Neuronal stem cell (in vitro differentiated cells): ENCODE results near the gene FSD1L.

Experiments
- DNase-seq: peaks from one replicate; pipeline ENCODE4 v3.0.0-alpha.2; 2013; ENCODE audit warnings: low spot score
- H2AFZ ChIP-seq: one replicate; pipeline ENCODE4 v1.6.1; 2013; ENCODE audit warnings: mild to moderate bottlenecking, low read length, inconsistent platforms
- H2AK5ac ChIP-seq: 2 replicates; pipeline ENCODE4 v1.6.1; 2013; ENCODE audit warnings: low read depth, mild to moderate bottlenecking, inconsistent platforms, low read length, moderate library complexity, mixed read lengths
- H2BK120ac ChIP-seq: 2 replicates; pipeline ENCODE4 v1.6.1; 2013; ENCODE audit warnings: low read depth, mild to moderate bottlenecking, inconsistent platforms, low read length, moderate library complexity, mixed read lengths
- H2BK12ac ChIP-seq: one replicate; pipeline ENCODE4 v1.6.1; 2013; ENCODE audit warnings: low read length, inconsistent platforms
- H2BK15ac ChIP-seq: 2 replicates; pipeline ENCODE4 v1.6.1; 2013; ENCODE audit warnings: mild to moderate bottlenecking, low read length, inconsistent platforms, mixed read lengths
- H2BK5ac ChIP-seq: one replicate; pipeline ENCODE4 v1.6.1; 2013; ENCODE audit warnings: inconsistent platforms, mild to moderate bottlenecking, low read length, moderate library complexity
- H3K14ac ChIP-seq: one replicate; pipeline ENCODE4 v1.6.1; 2013; ENCODE audit warnings: low read length, inconsistent platforms
- H3K18ac ChIP-seq: 2 replicates; pipeline ENCODE4 v1.6.1; 2013; ENCODE audit warnings: low read length, inconsistent platforms
- H3K23ac ChIP-seq: 2 replicates; pipeline ENCODE4 v1.6.1; 2013; ENCODE audit warnings: low read depth, mild to moderate bottlenecking, mixed read lengths, low read length, inconsistent platforms; ENCODE audit not compliant: poor library complexity
- H3K27ac ChIP-seq: replicated peaks from 3 replicates; pipeline ENCODE4 v1.5.1; 2013; ENCODE audit warnings: low read length, inconsistent platforms
- H3K27me3 ChIP-seq, 3 experiments: 2 replicates each; pipeline ENCODE4 v1.6.1; 2013; ENCODE audit warnings: low read length in 3 of 3, mild to moderate bottlenecking in 2 of 3, inconsistent platforms in 1 of 3, low read depth in 1 of 3, mixed read lengths in 1 of 3, moderate library complexity in 1 of 3; ENCODE audit not compliant: control insufficient read depth in 3 of 3, insufficient read depth in 3 of 3
- H3K36me3 ChIP-seq, 2 donors: replicated peaks in 1 of 2; 2 replicates each; pipeline ENCODE4 v1.6.1; 2013; ENCODE audit warnings: low read length in 2 of 2; ENCODE audit not compliant: control insufficient read depth in 2 of 2, insufficient read depth in 2 of 2
- H3K4ac ChIP-seq: 2 replicates; pipeline ENCODE4 v1.6.1; 2013; ENCODE audit warnings: inconsistent platforms, mild to moderate bottlenecking, low read length, moderate library complexity
- H3K4me1 ChIP-seq, 2 donors: 1 replicate in 1 of 2; 2 replicates in 1 of 2; pipeline ENCODE4 v1.6.1; 2013; ENCODE audit warnings: low read length in 2 of 2, low read depth in 1 of 2; ENCODE audit not compliant: control insufficient read depth in 2 of 2, insufficient read depth in 1 of 2
- H3K4me2 ChIP-seq: one replicate; pipeline ENCODE4 v1.6.1; 2013; ENCODE audit warnings: mild to moderate bottlenecking, low read length, inconsistent platforms; ENCODE audit not compliant: insufficient read depth, poor library complexity, severe bottlenecking
- H3K4me3 ChIP-seq, 2 donors: 2 replicates each; pipeline ENCODE4 v1.5.1; 2013; ENCODE audit warnings: low read length in 2 of 2, mild to moderate bottlenecking in 2 of 2, inconsistent platforms in 1 of 2, moderate library complexity in 1 of 2
- H3K79me1 ChIP-seq: one replicate; pipeline ENCODE4 v1.6.1; 2013; ENCODE audit warnings: low read depth, mild to moderate bottlenecking, inconsistent platforms, low read length, moderate library complexity
- H3K9ac ChIP-seq: one replicate; pipeline ENCODE4 v1.6.1; 2013; ENCODE audit warnings: mild to moderate bottlenecking, low read depth, low read length, inconsistent platforms; ENCODE audit not compliant: poor library complexity
- H3K9me3 ChIP-seq, 2 donors: replicated peaks in 1 of 2; 2 replicates each; pipeline versions ENCODE3 to v1.6.1; 2013; ENCODE audit warnings: low read length in 2 of 2, mild to moderate bottlenecking in 2 of 2, inconsistent platforms in 1 of 2, low read depth in 1 of 2, mixed read lengths in 1 of 2, moderate library complexity in 1 of 2; ENCODE audit not compliant: control insufficient read depth in 2 of 2, insufficient read depth in 1 of 2
- H4K8ac ChIP-seq: one replicate; pipeline ENCODE4 v1.6.1; 2013; ENCODE audit warnings: low read depth, mild to moderate bottlenecking, inconsistent platforms, low read length, moderate library complexity
- H4K91ac ChIP-seq: one replicate; pipeline ENCODE4 v1.6.1; 2013; ENCODE audit warnings: low read length, low read depth, mild to moderate bottlenecking, inconsistent platforms; ENCODE audit not compliant: poor library complexity
- whole genome bisulfite sequencing, 2 donors: extraction: QIAGEN DNeasy Blood & Tissue Kit; methylation state at CpG; one replicate each; pipeline ENCODE4 v1.1.7; 2013; ENCODE audit warnings: missing lambda C conversion rate in 2 of 2, mixed read lengths in 1 of 2; ENCODE audit not compliant: insufficient read length in 2 of 2, insufficient replicate concordance in 1 of 2; ENCODE audit errors: extremely low coverage in 2 of 2; 5-methylcytosine and 5-hydroxymethylcytosine counted together

FSD1L gene

GRCh38 chr9:105468875-105469274 lies 21.0 kb downstream of the FSD1L start:
- Histone ChIP-seq H2BK120ac (no peak overlapping the region), H3K79me1 (no peaks in the 10 kb centered on the region), H2AFZ (no peak overlapping the region), H3K9me3 (peaks cover 0 to 42% of the 10 kb centered on the region in 2 donors), H4K8ac (no peak overlapping the region), H2BK15ac (no peak overlapping the region), H3K27ac (no peak overlapping the region), H3K18ac (no peak overlapping the region), H2BK12ac (no peak overlapping the region), H3K27me3 (no peaks in the 10 kb centered on the region), H3K4me2 (no peak overlapping the region), H3K4me3 (no peak overlapping the region), H3K23ac (no peak overlapping the region), H2BK5ac (no peak overlapping the region), H3K36me3 (peaks cover 15 to 91% of the 10 kb centered on the region in 2 donors), H3K9ac (no peak overlapping the region), H3K14ac (no peak overlapping the region), H3K4me1 (no peaks in the 10 kb centered on the region), H3K4ac (no peak overlapping the region), H4K91ac (no peak overlapping the region), H2AK5ac (no peak overlapping the region)
- no CpG with 5 or more reads among the region's 1 CpG for WGBS, 2 donors
- no peak for DNase-seq

- Histone ChIP-seq H2AFZ (no peak overlapping the region), H3K14ac (no peak overlapping the region), H3K9me3 (peaks cover 0 to 20% of the 10 kb centered on the region in 2 donors), H3K79me1 (no peaks in the 10 kb centered on the region), H3K23ac (no peak overlapping the region), H2BK120ac (no peak overlapping the region), H2BK15ac (no peak overlapping the region), H2BK12ac (no peak overlapping the region), H3K9ac (no peak overlapping the region), H3K36me3 (peaks cover 9 to 64% of the 10 kb centered on the region in 2 donors), H2AK5ac (no peak overlapping the region), H3K4me2 (no peak overlapping the region), H3K4me3 (no peak overlapping the region), H3K27me3 (no peaks in the 10 kb centered on the region), H3K18ac (no peak overlapping the region), H2BK5ac (no peak overlapping the region), H3K4ac (no peak overlapping the region), H4K91ac (no peak overlapping the region), H3K27ac (no peak overlapping the region), H3K4me1 (no peaks in the 10 kb centered on the region), H4K8ac (no peak overlapping the region)
- no peak for DNase-seq
- no CpG with 5 or more reads among the region's 2 CpGs for WGBS, 2 donors
Measured at GRCh38 chr9:105473221-105473620, 25.4 kb downstream of the FSD1L start.

GRCh38 chr9:105475302-105475701 lies 27.5 kb downstream of the FSD1L start:
- no peak overlapping the region for H2BK15ac ChIP-seq
- no peak overlapping the region for H3K18ac ChIP-seq
- H4K91ac ChIP-seq, result no peak overlapping the region
- H3K9me3 ChIP-seq, result peaks cover 0 to 4% of the 10 kb centered on the region in 2 donors
- H2BK5ac ChIP-seq, result no peak overlapping the region
- no peak overlapping the region for H3K14ac ChIP-seq
- H2BK12ac ChIP-seq, result no peak overlapping the region
- no peak overlapping the region for H3K23ac ChIP-seq
- peaks cover 6 to 48% of the 10 kb centered on the region in 2 donors for H3K36me3 ChIP-seq
- H2AFZ ChIP-seq, result no peak overlapping the region
- no peaks in the 10 kb centered on the region for H3K79me1 ChIP-seq
- no CpG with 5 or more reads among the region's 2 CpGs for WGBS, 2 donors
- no peak for DNase-seq
- no peak overlapping the region for H2AK5ac ChIP-seq
- no peaks in the 10 kb centered on the region for H3K4me1 ChIP-seq
- H3K27ac ChIP-seq, result no peak overlapping the region
- H3K4me3 ChIP-seq, result no peak overlapping the region
- H3K9ac ChIP-seq, result no peak overlapping the region
- no peak overlapping the region for H2BK120ac ChIP-seq
- no peak overlapping the region for H4K8ac ChIP-seq
- H3K4ac ChIP-seq, result no peak overlapping the region
- no peak overlapping the region for H3K4me2 ChIP-seq
- H3K27me3 ChIP-seq, result no peaks in the 10 kb centered on the region

- peaks cover 0 to 1% of the 10 kb centered on the region in 2 donors for H3K9me3 ChIP-seq
- H2BK5ac ChIP-seq, result no peak overlapping the region
- H4K91ac ChIP-seq, result no peak overlapping the region
- H3K4ac ChIP-seq, result no peak overlapping the region
- H3K4me2 ChIP-seq, result no peak overlapping the region
- H4K8ac ChIP-seq, result no peak overlapping the region
- no peaks in the 10 kb centered on the region for H3K79me1 ChIP-seq
- no peak overlapping the region for H3K4me3 ChIP-seq
- no peak overlapping the region for H2BK15ac ChIP-seq
- no peak overlapping the region for H2AK5ac ChIP-seq
- H3K27ac ChIP-seq, result no peak overlapping the region
- no peaks in the 10 kb centered on the region for H3K27me3 ChIP-seq
- H2BK12ac ChIP-seq, result no peak overlapping the region
- no peak for DNase-seq
- no peaks in the 10 kb centered on the region for H3K4me1 ChIP-seq
- H2BK120ac ChIP-seq, result no peak overlapping the region
- H3K18ac ChIP-seq, result no peak overlapping the region
- no peak overlapping the region for H3K23ac ChIP-seq
- H2AFZ ChIP-seq, result no peak overlapping the region
- H3K9ac ChIP-seq, result no peak overlapping the region
- H3K36me3 ChIP-seq, result peaks cover 0 to 29% of the 10 kb centered on the region in 2 donors
- no peak overlapping the region for H3K14ac ChIP-seq
Measured at GRCh38 chr9:105479846-105480245, 32.0 kb downstream of the FSD1L start.
